OCI-LY3 (cell line): Measurements from ENCODE around the gene HDAC7.

Experiments
- CTCF ChIP-seq: fragments of 200-600, 300-600 bp; sonication (generic); IDR thresholded peaks from 2 replicates; pipeline ENCODE4 v1.5.1; 2014; ENCODE audit warnings: antibody characterized with exemption, low read length, low read depth
- EZH2phosphoT487 ChIP-seq: fragments of 200-600 bp; shearing (Covaris generic); IDR thresholded peaks from 2 replicates; pipeline ENCODE4 v1.6.1; 2018; ENCODE audit warnings: antibody characterized with exemption, mixed run types, low read depth

GRCh38 chr12:47789141-47789540, 30.6 kb downstream of the HDAC7 start:
- TF ChIP-seq CTCF: no peak
- no peak for TF ChIP-seq EZH2phosphoT487
